Motor neuron (in vitro differentiated cells): Measurements from ENCODE around the gene IDH3G. TPM values are rescaled to one million over a fixed set of nuclear protein-coding genes. Genes with fewer than 3 reads are reported as not detected.

Source experiments
- total RNA-seq, 8 experiments: library from RNA; unstranded; fragments of 300-600 nt; gene quantifications; 2 replicates each; pipeline versions ENCODE4 v1.2.3 to v1.2.4, GENCODE V29; 2022

Gene IDH3G
- total RNA-seq, 8 experiments from 2014 or later: 32.2 to 69.3 (median 42.6) TPM

Other genes with a start within 250 kb of the IDH3G start
- 10 to 100 TPM; 11.2 to 18.8 (median 14.6) TPM for gene CCNQ, start 195.2 kb downstream of the IDH3G start, total RNA-seq
- gene DUSP9, start 147.2 kb downstream of the IDH3G start, total RNA-seq: 1 to 10 TPM in 2 of 8 experiments, under 1 TPM in 5, not detected in 1; 0.43 to 2.1 (median 0.77) TPM
- 10 to 100 TPM in 4 of 8 experiments, 1 to 10 TPM in 3, under 1 TPM in 1; 0.61 to 30.3 (median 10.6) TPM for gene PNCK, start 120.6 kb downstream of the IDH3G start, total RNA-seq
- gene SLC6A8, start 106.4 kb downstream of the IDH3G start, total RNA-seq: 10 to 100 TPM in 7 of 8 experiments, 1 to 10 TPM in 1; 8.9 to 55.9 (median 38.7) TPM
- 100 to 1,000 TPM in 3 of 8 experiments, 10 to 100 TPM in 5; 70.0 to 239 (median 86.4) TPM for gene BCAP31, start 70.0 kb downstream of the IDH3G start, total RNA-seq
- 1 to 10 TPM; 3.4 to 6.8 (median 3.6) TPM for gene ABCD1, start 69.5 kb downstream of the IDH3G start, total RNA-seq
- gene PLXNB3, start 30.1 kb downstream of the IDH3G start, total RNA-seq: 1 to 10 TPM in 4 of 8 experiments, under 1 TPM in 4; 0.62 to 4.3 (median 1.2) TPM
- gene SRPK3, start 13.3 kb downstream of the IDH3G start, total RNA-seq: 1 to 10 TPM in 4 of 8 experiments, under 1 TPM in 4; 0.51 to 5.0 (median 0.93) TPM
- 100 to 1,000 TPM; 327 to 910 (median 415) TPM for gene SSR4, start 293 bp upstream of the IDH3G start, total RNA-seq
- 100 to 1,000 TPM in 1 of 8 experiments, 10 to 100 TPM in 4, under 1 TPM in 3; 0.09 to 103 (median 57.4) TPM for gene PDZD4, start 36.2 kb upstream of the IDH3G start, total RNA-seq
- gene L1CAM, start 91.8 kb upstream of the IDH3G start, total RNA-seq: 100 to 1,000 TPM in 4 of 8 experiments, 10 to 100 TPM in 1, 1 to 10 TPM in 2, under 1 TPM in 1; 0.87 to 147 (median 96.4) TPM
- 1 to 10 TPM in 1 of 8 experiments, under 1 TPM in 4, not detected in 3; 0.11 to 1.4 (median 0.19) TPM for gene AVPR2, start 110.3 kb upstream of the IDH3G start, total RNA-seq
- 10 to 100 TPM in 1 of 8 experiments, 1 to 10 TPM in 6, not detected in 1; 1.6 to 21.7 (median 2.9) TPM for gene ARHGAP4, start 131.9 kb upstream of the IDH3G start, total RNA-seq
- gene NAA10, start 140.7 kb upstream of the IDH3G start, total RNA-seq: 100 to 1,000 TPM in 2 of 8 experiments, 10 to 100 TPM in 6; 48.3 to 121 (median 71.4) TPM
- 10 to 100 TPM in 5 of 8 experiments, 1 to 10 TPM in 3; 5.3 to 46.7 (median 10.6) TPM for gene RENBP, start 150.3 kb upstream of the IDH3G start, total RNA-seq
- gene HCFC1, start 177.4 kb upstream of the IDH3G start, total RNA-seq: 10 to 100 TPM; 11.8 to 52.2 (median 21.4) TPM
- 1 to 10 TPM; 2.7 to 9.5 (median 4.7) TPM for gene TMEM187, start 178.4 kb upstream of the IDH3G start, total RNA-seq
- 10 to 100 TPM in 7 of 8 experiments, 1 to 10 TPM in 1; 2.7 to 52.9 (median 21.7) TPM for gene IRAK1, start 225.5 kb upstream of the IDH3G start, total RNA-seq